Measurements from ENCODE around the gene CEP95. TPM values are rescaled to one million over a fixed set of nuclear protein-coding genes. Genes with fewer than 3 reads are reported as not detected.
"Not testable (repeated sequence)": the region's sequence is repeated elsewhere in the genome, so short reads cannot be mapped to it uniquely, and the experiment has no call there.

CEP95 gene
- total RNA-seq, 2 experiments from 2014 or later, result 71.0 to 71.7 TPM

GRCh38 chr17:64572682-64573154 lies 65.9 kb downstream of the CEP95 start:
- H3K4me1 Mint-ChIP-seq, result peaks cover 6% of the 10 kb centered on the region
- H3K36me3 Mint-ChIP-seq, result peaks cover 8% of the 10 kb centered on the region
- no peak for DNase-seq

GRCh38 chr17:64573214-64573613 lies 66.4 kb downstream of the CEP95 start:
- peaks cover 6% of the 10 kb centered on the region for H3K4me1 Mint-ChIP-seq
- POLR2A ChIA-PET, result interaction anchor here (0.6 kb wide), 1 partner anchor 22 kb away, joined by 3 read pairs; no protein-coding TSS in a partner anchor
- H3K4me3 Mint-ChIP-seq, result no peak overlapping the region
- H3K27ac Mint-ChIP-seq, result no peak overlapping the region
- DNase-seq (no peak), ATAC-seq (ENCODE audit: low read depth) (no peak)
- peaks cover 10% of the 10 kb centered on the region for H3K36me3 Mint-ChIP-seq
- no peaks in the 10 kb centered on the region for H3K9me3 Mint-ChIP-seq
- no peaks in the 10 kb centered on the region for H3K27me3 Mint-ChIP-seq

More at GRCh38 chr17:64572682-64573154, 65.9 kb downstream of the CEP95 start:
- Mint-ChIP-seq H3K9me3 (no peaks in the 10 kb centered on the region), H3K27ac (peak overlapping the region; percentile 34), H3K4me3 (no peak overlapping the region), H3K27me3 (no peaks in the 10 kb centered on the region)
- POLR2A ChIA-PET, result interaction anchor here (0.6 kb wide), 1 partner anchor 22 kb away, joined by 3 read pairs; no protein-coding TSS in a partner anchor
- peak; percentile 73 for ATAC-seq (ENCODE audit: low read depth)

GRCh38 chr17:64574646-64575045 lies 67.9 kb downstream of the CEP95 start:
- DNase-seq (no peak), ATAC-seq (ENCODE audit: low read depth) (no peak)
- Mint-ChIP-seq H3K36me3 (peaks cover 11% of the 10 kb centered on the region), H3K4me3 (no peak overlapping the region), H3K27ac (no peak overlapping the region), H3K9me3 (no peaks in the 10 kb centered on the region), H3K4me1 (peaks cover 6% of the 10 kb centered on the region), H3K27me3 (no peaks in the 10 kb centered on the region)
- POLR2A ChIA-PET, result no interaction called here

GRCh38 chr17:64575431-64575830 lies 68.7 kb downstream of the CEP95 start:
- Mint-ChIP-seq H3K27me3 (no peaks in the 10 kb centered on the region), H3K4me3 (no peak overlapping the region), H3K4me1 (peaks cover 6% of the 10 kb centered on the region), H3K27ac (no peak overlapping the region), H3K9me3 (no peaks in the 10 kb centered on the region), H3K36me3 (peaks cover 13% of the 10 kb centered on the region)
- no peak for ATAC-seq (ENCODE audit: low read depth)
- POLR2A ChIA-PET, result interaction anchor here (0.8 kb wide), 1 partner anchor 24 kb away, joined by 3 read pairs; no protein-coding TSS in a partner anchor
- DNase-seq, result no peak

GRCh38 chr17:64577025-64577424 lies 70.2 kb downstream of the CEP95 start:
- not testable (repeated sequence) for H3K4me3 Mint-ChIP-seq; ATAC-seq (ENCODE audit: low read depth); H3K9me3 Mint-ChIP-seq; H3K27me3 Mint-ChIP-seq; DNase-seq; H3K27ac Mint-ChIP-seq
- POLR2A ChIA-PET, result interaction anchor here (0.8 kb wide), 1 partner anchor 13 kb away, joined by 3 read pairs; no protein-coding TSS in a partner anchor
- H3K4me1 Mint-ChIP-seq, result peaks cover 10% of the 10 kb centered on the region
- H3K36me3 Mint-ChIP-seq, result peaks cover 16% of the 10 kb centered on the region

- DNase-seq, result no peak
- peaks cover 25% of the 10 kb centered on the region for H3K36me3 Mint-ChIP-seq
- no peak overlapping the region for H3K4me3 Mint-ChIP-seq
- H3K4me1 Mint-ChIP-seq, result peaks cover 5% of the 10 kb centered on the region
- POLR2A ChIA-PET, result no interaction called here
- ATAC-seq (ENCODE audit: low read depth), result no peak
- H3K27ac Mint-ChIP-seq, result no peak overlapping the region
- no peaks in the 10 kb centered on the region for H3K9me3 Mint-ChIP-seq
- no peaks in the 10 kb centered on the region for H3K27me3 Mint-ChIP-seq
Observed at GRCh38 chr17:64579917-64580316, 73.1 kb downstream of the CEP95 start.

- no peaks in the 10 kb centered on the region for H3K9me3 Mint-ChIP-seq
- no peak overlapping the region for H3K27ac Mint-ChIP-seq
- no peaks in the 10 kb centered on the region for H3K27me3 Mint-ChIP-seq
- DNase-seq (no peak), ATAC-seq (ENCODE audit: low read depth) (no peak)
- peaks cover 25% of the 10 kb centered on the region for H3K36me3 Mint-ChIP-seq
- no peak overlapping the region for H3K4me3 Mint-ChIP-seq
- peaks cover 5% of the 10 kb centered on the region for H3K4me1 Mint-ChIP-seq
- POLR2A ChIA-PET, result no interaction called here
Observed at GRCh38 chr17:64580384-64581315, 73.9 kb downstream of the CEP95 start.

GRCh38 chr17:64583038-64583437 lies 76.3 kb downstream of the CEP95 start:
- no peak overlapping the region for H3K27ac Mint-ChIP-seq
- ATAC-seq (ENCODE audit: low read depth) (no peak), DNase-seq (no peak)
- H3K9me3 Mint-ChIP-seq, result no peaks in the 10 kb centered on the region
- H3K4me1 Mint-ChIP-seq, result peaks cover 5% of the 10 kb centered on the region
- no peaks in the 10 kb centered on the region for H3K27me3 Mint-ChIP-seq
- H3K4me3 Mint-ChIP-seq, result no peak overlapping the region
- peaks cover 17% of the 10 kb centered on the region for H3K36me3 Mint-ChIP-seq
- POLR2A ChIA-PET, result no interaction called here

GRCh38 chr17:64585146-64585545 lies 78.4 kb downstream of the CEP95 start:
- peaks cover 5% of the 10 kb centered on the region for H3K4me1 Mint-ChIP-seq
- H3K9me3 Mint-ChIP-seq, result no peaks in the 10 kb centered on the region
- POLR2A ChIA-PET, result no interaction called here
- ATAC-seq (ENCODE audit: low read depth) (no peak), DNase-seq (no peak)
- peaks cover 15% of the 10 kb centered on the region for H3K36me3 Mint-ChIP-seq
- no peak overlapping the region for H3K4me3 Mint-ChIP-seq
- H3K27me3 Mint-ChIP-seq, result no peaks in the 10 kb centered on the region
- no peak overlapping the region for H3K27ac Mint-ChIP-seq

Small RNA genes within 50 kb of the gene (microRNA-seq; reads per million reads assigned to microRNA genes)
- gene MIR3064 (15.4 reads per million, percentile 24 among the genes with 10 or more reads in this experiment), gene MIR5047 (not detected)

Other genes starting within 250 kb of the CEP95 start
- gene TEX2, start 243.7 kb upstream of the CEP95 start, total RNA-seq, result 10 to 100 TPM; 12.0 to 12.8 TPM
- gene PECAM1, start 116.1 kb upstream of the CEP95 start, total RNA-seq, result 100 to 1,000 TPM; 163 to 167 TPM
- gene MILR1, start 57.9 kb upstream of the CEP95 start, total RNA-seq, result 1 to 10 TPM in 1 of 2 experiments, under 1 TPM in 1; 0.65 to 1.2 TPM
- gene POLG2, start 9.9 kb upstream of the CEP95 start, total RNA-seq, result 10 to 100 TPM; 36.4 to 42.9 TPM
- gene DDX5, start 688 bp upstream of the CEP95 start, total RNA-seq, result 1,000 to 10,000 TPM; 1,143 to 1,182 TPM
- gene SMURF2, start 155.3 kb downstream of the CEP95 start, total RNA-seq, result 10 to 100 TPM; 24.9 to 27.0 TPM